ENCODE measurements around the gene UBQLN4.

- no peak for TF ChIP-seq CTCF (IDR thresholded peaks at IDR 0.05)
- TF ChIP-seq POLR2A (IDR thresholded peaks at IDR 0.05) = no peak
Observed at GRCh38 chr1:155990005-155990739, 63.4 kb downstream of the UBQLN4 start.
